Measurements from ENCODE around the gene DPF1.
A peak's percentile ranks its signal among the peaks of the same experiment; 100 is the strongest.
"Not testable (repeated sequence)": the region's sequence is repeated elsewhere in the genome, so short reads cannot be mapped to it uniquely, and the experiment has no call there.

Gene DPF1

DNA sequence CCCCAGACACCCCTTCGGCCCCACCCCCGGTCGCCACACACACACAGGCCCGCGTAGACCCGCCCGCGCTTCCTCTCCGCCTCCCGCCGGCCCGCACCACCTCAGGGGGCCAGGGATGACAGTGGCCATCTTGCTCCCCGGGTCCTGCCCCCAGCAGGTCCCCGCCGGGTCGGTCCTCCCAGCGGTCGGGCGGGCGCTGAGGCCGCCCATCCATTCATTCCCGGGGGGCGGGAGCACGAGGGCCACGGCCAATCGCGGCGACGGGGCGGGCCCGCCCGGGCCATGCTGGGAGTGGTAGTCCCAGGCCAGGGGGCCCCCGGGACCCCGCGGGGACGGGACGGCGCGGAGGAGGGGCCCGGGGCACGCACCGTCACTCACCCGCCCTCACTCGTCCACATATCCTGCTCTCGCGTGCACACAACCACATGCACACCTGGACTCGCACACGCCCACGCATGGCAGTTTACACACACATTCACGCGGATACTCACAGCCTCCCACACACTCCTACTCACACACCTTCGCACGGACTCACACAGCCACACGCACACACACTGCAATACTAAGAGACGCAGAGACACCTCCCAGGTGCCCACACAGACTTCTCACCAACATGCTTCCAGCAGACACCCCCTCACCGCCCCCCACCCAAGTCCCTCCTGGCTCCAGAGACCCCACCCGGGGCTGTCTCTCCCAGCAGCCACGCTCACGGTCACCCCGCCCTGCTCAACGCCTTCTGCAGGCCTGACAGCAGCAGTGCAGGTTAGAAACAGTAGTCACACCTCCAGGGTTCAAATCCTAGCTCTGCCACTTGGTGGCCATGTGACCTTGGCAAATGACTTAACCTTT, at the start of gene DPF1:
TSS of gene DPF1 (minus strand) at position 209 of the 849 bp plus-strand sequence. CDS start at position 129, 80 bp downstream.
- DNase-seq, result peak; percentile 95

DNA sequence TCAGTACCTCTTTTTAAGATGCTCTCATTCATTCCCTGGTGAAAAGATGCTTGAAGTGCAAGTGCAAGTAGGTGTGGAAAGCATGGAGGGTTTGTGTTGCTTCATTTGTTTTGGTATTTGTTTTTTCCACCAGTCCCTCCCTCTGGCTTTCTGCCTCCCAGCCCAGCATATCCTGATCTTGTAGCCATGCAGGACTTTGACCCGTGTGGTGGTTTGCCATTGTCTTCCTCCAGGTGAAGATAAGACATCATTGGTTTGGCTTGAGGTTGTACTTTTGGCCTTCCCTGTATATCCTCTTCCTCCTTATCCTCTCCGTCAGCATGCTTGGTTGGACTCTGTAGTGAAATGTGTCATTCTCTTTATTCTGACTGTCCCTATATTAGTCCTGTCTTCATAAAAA, 49.5 kb upstream of the DPF1 start:
- DNase-seq, result no peak

GRCh38 chr19:38270587-38271167, 46.7 kb upstream of the DPF1 start:
- DNase-seq, result no peak

GRCh38 chr19:38268539-38268938, 44.5 kb upstream of the DPF1 start:
- no peak for DNase-seq

- DNase-seq, result no peak
These were observed 43.9 kb upstream of the DPF1 start for GRCh38 chr19:38267761-38268483.

DNA sequence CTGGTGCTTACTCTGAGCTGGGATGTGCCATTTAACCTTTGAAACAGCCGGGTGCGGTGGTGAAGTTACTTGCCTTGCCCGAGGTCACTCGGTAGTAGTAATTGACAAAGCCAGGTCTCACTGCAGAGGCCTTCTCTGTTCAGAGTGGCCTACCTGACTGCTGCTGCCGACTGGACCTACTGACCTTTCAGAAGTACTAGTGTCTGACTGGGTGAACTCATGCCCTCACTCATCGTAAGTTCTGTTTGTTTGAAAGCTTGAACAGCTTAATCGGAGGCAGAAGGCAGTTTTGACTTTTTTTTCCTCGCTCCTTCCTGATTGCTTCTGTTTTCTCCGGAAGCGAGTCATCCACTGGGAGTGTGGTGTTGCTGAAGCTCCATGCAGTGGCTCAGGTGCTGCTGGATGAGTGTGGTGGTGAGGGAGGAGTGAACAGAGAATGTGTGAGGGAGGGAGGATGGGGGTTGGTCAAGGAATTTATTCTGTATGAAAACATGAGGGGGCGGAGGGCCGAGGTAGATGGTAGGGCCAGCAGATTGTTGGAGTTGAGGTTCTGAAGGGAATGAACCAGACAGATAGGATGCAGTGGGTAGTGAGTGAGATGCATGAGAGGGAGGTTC, 43.1 kb upstream of the DPF1 start:
- DNase-seq, result peak; percentile 88

DNA sequence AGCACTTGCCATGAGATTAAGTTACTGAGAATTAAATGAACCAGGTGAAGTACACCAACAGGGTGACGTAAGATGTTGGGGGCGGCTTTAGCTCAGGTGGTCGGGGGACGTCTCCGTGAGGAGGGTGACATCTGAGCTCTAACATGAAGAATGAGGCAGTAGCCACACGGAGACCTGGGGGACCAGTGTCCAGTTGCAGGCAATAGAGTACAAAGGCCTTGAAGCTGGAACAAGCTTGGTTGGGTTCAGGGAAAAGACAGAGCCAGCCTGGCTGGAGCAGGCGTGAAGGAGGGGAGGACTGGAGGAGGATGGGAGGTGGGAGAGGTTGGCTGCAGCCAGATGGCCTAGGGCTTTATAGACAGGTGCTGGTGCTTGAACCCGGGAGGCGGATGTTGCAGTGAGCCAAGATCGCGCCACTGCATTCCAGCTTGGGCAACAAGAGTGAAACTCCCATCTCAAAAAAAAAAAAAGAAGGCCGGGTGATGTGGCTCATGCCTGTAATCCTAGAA, 42.0 kb upstream of the DPF1 start:
- DNase-seq, result peak; percentile 51

DNA sequence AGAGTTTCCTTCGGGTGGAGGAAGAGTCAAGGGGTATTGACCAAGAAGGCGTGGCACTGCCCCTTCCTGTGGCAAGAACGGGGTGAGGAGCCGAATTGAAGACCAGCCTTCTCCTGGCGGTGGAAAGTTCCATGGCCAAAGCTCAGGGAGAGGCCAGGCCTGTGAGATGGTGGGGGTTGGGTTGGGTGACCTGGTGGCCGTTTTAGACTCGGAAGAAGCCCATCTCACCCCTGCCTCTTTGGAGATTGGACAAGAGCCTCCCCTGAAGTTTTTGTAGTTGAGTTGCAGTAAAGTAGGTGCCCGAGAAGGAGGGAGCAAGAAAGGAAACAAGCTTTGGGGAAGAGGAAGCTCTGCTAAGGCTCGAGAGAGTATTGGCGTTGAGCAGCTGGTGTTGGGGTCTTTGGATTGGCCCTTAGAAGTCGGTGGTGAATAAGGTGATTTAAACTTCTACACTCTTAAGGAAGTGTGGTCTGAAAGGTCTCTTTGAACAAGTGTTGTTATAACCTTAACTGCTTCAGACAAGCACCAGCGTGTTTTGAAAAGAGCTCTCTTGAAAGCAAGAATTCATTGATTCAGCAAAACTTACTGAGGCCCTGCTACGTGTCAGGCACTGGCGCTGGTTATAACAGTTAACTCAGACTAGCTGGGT, 41.3 kb upstream of the DPF1 start:
- DNase-seq, result peak; percentile 61

DNA sequence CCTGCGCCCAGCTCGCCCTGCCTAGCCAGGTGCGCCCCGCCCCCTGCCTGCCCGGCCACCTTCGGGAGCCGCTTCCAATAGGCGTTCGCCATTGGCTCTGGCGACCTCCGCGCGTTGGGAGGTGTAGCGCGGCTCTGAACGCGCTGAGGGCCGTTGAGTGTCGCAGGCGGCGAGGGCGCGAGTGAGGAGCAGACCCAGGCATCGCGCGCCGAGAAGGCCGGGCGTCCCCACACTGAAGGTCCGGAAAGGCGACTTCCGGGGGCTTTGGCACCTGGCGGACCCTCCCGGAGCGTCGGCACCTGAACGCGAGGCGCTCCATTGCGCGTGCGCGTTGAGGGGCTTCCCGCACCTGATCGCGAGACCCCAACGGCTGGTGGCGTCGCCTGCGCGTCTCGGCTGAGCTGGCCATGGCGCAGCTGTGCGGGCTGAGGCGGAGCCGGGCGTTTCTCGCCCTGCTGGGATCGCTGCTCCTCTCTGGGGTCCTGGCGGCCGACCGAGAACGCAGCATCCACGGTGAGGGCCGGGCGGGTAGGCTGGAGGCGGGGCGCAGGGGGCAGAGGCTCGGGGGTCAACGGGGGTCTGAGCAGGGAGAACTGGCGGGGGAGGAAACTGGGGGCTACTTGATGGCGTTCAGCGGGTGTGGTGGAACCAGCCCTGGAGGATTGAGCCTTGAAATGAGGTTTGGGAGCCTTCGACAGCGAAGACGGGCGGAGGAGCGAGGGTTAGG, 40.6 kb upstream of the DPF1 start, which contains the start of gene SPINT2:
TSS of gene SPINT2 (plus strand) at position 88 of the 727 bp plus-strand sequence. CDS start at position 408, 320 bp downstream.
- DNase-seq, result no peak

DNA sequence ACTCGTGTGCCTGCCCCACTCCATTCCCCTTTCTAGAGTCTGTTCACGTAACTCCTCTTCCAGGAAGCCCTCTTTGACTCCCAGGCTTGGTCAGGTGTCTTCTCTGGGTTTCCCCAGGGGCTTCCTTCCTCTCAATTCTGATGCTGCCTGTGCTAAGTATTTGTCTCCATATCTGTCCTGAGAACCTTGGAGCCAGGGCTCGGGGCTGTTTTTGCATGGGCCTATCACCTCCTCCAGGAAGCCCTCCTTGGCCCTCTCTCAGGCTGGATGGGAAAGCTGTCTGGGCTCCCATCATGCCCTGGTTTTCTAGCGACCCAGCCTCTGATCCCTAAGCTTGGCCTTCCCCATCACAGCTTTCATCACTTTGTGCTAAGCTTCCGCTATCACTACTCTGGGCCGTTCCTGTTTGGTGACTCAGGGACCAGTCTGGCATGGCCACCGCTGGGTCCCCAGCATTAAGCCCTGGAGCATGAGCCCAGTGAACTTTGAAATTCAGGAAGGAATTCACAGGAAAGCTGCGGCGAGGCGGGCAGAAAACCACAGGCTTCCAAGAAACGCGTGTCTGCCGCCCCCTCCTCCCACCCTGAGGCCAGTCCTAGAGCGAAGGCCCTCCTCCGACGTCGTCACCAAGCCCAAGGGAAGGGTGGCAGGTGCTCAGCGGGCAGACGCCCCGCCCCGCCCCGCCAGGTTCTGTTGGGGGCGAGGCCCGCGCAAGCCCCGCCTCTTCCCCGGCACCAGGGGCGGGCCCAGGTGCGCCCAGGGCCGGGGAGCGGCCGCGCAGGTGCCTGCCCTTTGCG, 39.9 kb upstream of the DPF1 start:
- peak; percentile 99 for DNase-seq

GRCh38 chr19:38262585-38263268, 38.7 kb upstream of the DPF1 start:
- DNase-seq, result no peak

- not testable (repeated sequence) for DNase-seq
These were observed 37.9 kb upstream of the DPF1 start for GRCh38 chr19:38261942-38262341.

DNA sequence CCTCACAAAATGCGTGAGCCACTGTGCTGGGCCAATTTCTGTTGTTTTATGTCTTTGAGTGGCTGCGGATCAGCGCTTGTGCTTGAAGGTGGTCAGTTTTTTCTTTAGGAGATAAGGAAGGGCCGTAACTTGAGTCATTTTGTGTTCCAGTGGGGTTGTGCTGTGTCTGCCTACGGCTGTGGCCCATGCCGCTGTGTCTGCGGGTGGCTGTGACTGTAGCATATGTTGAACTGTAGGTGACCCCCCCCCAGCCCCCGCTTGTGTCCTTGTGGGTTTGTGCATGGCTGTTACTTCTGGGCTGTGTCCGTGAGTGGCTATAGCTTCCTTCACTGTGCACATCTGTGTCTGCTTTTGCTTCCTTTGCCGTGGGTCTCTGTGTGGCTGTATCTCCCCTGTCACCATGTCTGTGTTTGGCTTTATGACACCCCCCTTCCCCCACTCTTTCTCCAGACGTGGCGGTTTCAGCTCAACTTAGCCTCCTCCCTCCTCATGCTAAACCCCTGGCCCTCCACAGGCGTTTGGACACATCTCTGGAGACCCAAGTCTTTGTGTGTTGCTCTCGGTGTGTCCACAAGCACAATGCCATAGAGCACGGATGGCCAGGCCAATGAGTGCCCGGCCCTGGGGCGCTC, 31.5 kb upstream of the DPF1 start:
- peak; percentile 53 for DNase-seq

- DNase-seq, result peak; percentile 62
These were observed 29.8 kb upstream of the DPF1 start for GRCh38 chr19:38253788-38254187.

DNA sequence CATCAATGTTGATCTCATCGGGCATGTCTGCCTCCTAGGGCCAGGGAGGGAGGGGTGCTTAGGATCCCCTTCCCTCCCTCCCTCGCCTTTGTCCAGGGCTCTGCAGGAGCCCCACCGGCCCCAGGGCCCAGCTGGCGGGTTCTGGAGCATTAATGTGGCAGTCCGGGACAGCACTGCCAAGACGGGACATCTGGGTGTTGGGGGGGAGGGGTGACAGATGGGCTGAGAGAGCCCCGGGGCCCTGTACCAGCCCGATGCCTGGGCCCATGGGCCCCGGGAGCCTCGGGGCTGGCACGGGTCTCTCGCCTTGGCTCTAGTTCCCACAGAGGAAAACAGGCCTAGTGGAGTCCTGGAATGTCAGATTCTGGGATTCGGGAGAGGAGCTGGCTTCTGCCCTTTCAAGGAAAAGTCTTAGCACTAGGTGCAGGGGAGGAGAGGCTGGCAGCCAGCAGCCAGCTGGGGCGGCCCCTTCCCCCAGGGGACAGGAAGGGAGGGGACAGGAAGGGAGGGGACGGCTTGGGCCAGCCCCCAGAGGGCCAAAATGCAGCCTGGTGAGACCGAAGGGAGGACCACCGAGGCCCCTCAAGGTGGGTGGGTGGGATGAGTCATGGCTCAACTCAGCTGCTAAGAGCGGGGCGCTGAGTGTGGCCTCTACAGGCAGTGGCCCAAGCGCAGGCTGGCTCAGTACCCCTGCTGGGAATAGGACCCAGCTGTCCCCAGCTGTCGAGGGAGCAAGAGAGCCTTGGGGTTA, 29.1 kb upstream of the DPF1 start:
- DNase-seq, result no peak

- DNase-seq, result no peak
These were observed 28.4 kb upstream of the DPF1 start for GRCh38 chr19:38252385-38252784.

DNA sequence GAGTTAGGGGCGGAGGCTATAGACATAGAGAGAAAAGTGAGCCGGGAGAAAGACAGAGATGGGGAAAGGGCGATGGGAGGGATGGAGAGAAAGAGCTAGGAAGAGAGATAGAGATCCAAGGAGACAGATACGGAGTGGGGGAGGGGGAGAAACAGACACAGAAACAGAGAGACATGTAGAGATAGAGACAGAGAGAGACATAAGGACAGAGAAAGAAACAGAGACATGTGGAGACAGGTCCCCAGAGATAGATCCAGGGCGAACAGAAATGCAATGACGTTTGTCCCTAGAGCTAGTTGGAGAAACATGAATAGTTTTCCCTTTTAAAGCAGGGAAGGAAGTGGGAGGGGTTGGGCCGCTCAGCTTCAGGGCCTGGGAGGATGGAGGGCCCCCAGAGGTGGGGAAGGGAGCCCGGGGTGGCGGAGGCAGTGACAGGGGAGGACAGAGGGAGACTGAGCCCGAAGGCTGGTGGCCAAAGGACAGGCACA, 27.6 kb upstream of the DPF1 start:
- peak; percentile 64 for DNase-seq

GRCh38 chr19:38250821-38251563, 27.0 kb upstream of the DPF1 start:
- peak; percentile 97 for DNase-seq

Measured in DMS53 (cell line).